GM19468 (cell line): ENCODE results near the gene TMEM40.
"Not testable (repeated sequence)": the region's sequence is repeated elsewhere in the genome, so short reads cannot be mapped to it uniquely, and the experiment has no call there.

ENCODE experiments used
- ATAC-seq: cut with Tn5 transposase; IDR thresholded peaks from one replicate; pipeline ENCODE4 v1.9.1; 2021; ENCODE audit warnings: mild to moderate bottlenecking, moderate library complexity, moderate number of reproducible peaks; ENCODE audit not compliant: unreplicated experiment; ENCODE audit errors: extremely low read depth

Gene TMEM40

GRCh38 chr3:12759097-12759679 is at the start of gene TMEM40:
Gene TMEM40 (minus strand): TSS chr3:12759259. CDS start chr3:12749832, 9,427 bp downstream.
- ATAC-seq, result no peak

GRCh38 chr3:12808587-12808986 is 49.5 kb upstream of the TMEM40 start:
- ATAC-seq, result no peak

GRCh38 chr3:12807601-12808359 is 48.7 kb upstream of the TMEM40 start:
- ATAC-seq, result no peak

- no peak for ATAC-seq
These were observed 48.0 kb upstream of the TMEM40 start for GRCh38 chr3:12807066-12807465.

GRCh38 chr3:12803371-12803770 is 44.3 kb upstream of the TMEM40 start:
- no peak for ATAC-seq

- no peak for ATAC-seq
These were observed 40.7 kb upstream of the TMEM40 start for GRCh38 chr3:12799525-12800440.

- no peak for ATAC-seq
These were observed 39.6 kb upstream of the TMEM40 start for GRCh38 chr3:12798559-12799179.

GRCh38 chr3:12797892-12798558 is 39.0 kb upstream of the TMEM40 start:
- no peak for ATAC-seq

- ATAC-seq, result no peak
These were observed 38.2 kb upstream of the TMEM40 start for GRCh38 chr3:12797124-12797891.

- ATAC-seq, result no peak
These were observed 37.4 kb upstream of the TMEM40 start, which contains the start of gene CAND2 for GRCh38 chr3:12796171-12797123. Gene CAND2 (plus strand): TSS chr3:12796680. CDS start chr3:12796721, 41 bp downstream.

- ATAC-seq, result no peak
These were observed 34.6 kb upstream of the TMEM40 start for GRCh38 chr3:12793701-12794100.

- no peak for ATAC-seq
These were observed 32.4 kb upstream of the TMEM40 start for GRCh38 chr3:12791430-12791829.

- not testable (repeated sequence) for ATAC-seq
These were observed 29.1 kb upstream of the TMEM40 start for GRCh38 chr3:12787967-12788690.

- ATAC-seq, result not testable (repeated sequence)
These were observed 28.3 kb upstream of the TMEM40 start for GRCh38 chr3:12787346-12787745.

- no peak for ATAC-seq
These were observed 26.0 kb upstream of the TMEM40 start for GRCh38 chr3:12785096-12785495.

GRCh38 chr3:12782172-12782815 is 23.2 kb upstream of the TMEM40 start:
- ATAC-seq, result no peak

GRCh38 chr3:12780751-12781150 is 21.7 kb upstream of the TMEM40 start:
- no peak for ATAC-seq
